ENCODE measurements around the gene SCO1.

SCO1 gene

GRCh38 chr17:10673312-10673711, 24.0 kb downstream of the SCO1 start:
- Histone ChIP-seq H3K4me2 (ENCODE audit: insufficient read depth, low read length) (no peak overlapping the region), H4K20me1 (ENCODE audit: insufficient read depth, low read length) (no peaks in the 10 kb centered on the region), H3K9me3 (ENCODE audit: insufficient read depth, low read length, severe bottlenecking) (no peaks in the 10 kb centered on the region), H3K27ac (ENCODE audit: low read length) (no peak overlapping the region), H2AFZ (ENCODE audit: low read depth, low read length) (no peak overlapping the region), H3K36me3 (ENCODE audit: insufficient read depth, low read length) (peaks cover 34% of the 10 kb centered on the region), H3K9ac (ENCODE audit: low read depth, low read length) (no peak overlapping the region), H3K4me3 (ENCODE audit: low read depth in 1 of 2, low read length in 2 of 2) (no peak overlapping the region), H3K27me3 (ENCODE audit: insufficient read depth, low read length, poor library complexity) (no peaks in the 10 kb centered on the region), H3K4me1 (ENCODE audit: insufficient read depth, low read length) (no peaks in the 10 kb centered on the region), H3K79me2 (ENCODE audit: insufficient read depth, low read length) (no peaks in the 10 kb centered on the region)
- no peak for DNase-seq
- TF ChIP-seq CTCF (IDR thresholded peaks at IDR 0.05; ENCODE audit: borderline replicate concordance, extremely low read depth, low read length, poor library complexity, severe bottlenecking) (no peak), EZH2 (IDR thresholded peaks at IDR 0.05; ENCODE audit: borderline replicate concordance, low read depth, low read length, severe bottlenecking) (no peak)
- no peak for ATAC-seq (ENCODE audit: insufficient read depth, low read depth)

- no peak overlapping the region for H3K27ac ChIP-seq (ENCODE audit: low read length)
- H3K9ac ChIP-seq (ENCODE audit: low read depth, low read length), result no peak overlapping the region
- ATAC-seq (ENCODE audit: insufficient read depth, low read depth) (no peak), DNase-seq (no peak)
- no peak overlapping the region for H2AFZ ChIP-seq (ENCODE audit: low read depth, low read length)
- no peaks in the 10 kb centered on the region for H3K4me1 ChIP-seq (ENCODE audit: insufficient read depth, low read length)
- no peaks in the 10 kb centered on the region for H3K79me2 ChIP-seq (ENCODE audit: insufficient read depth, low read length)
- H3K27me3 ChIP-seq (ENCODE audit: insufficient read depth, low read length, poor library complexity), result no peaks in the 10 kb centered on the region
- H3K4me2 ChIP-seq (ENCODE audit: insufficient read depth, low read length), result no peak overlapping the region
- H3K36me3 ChIP-seq (ENCODE audit: insufficient read depth, low read length), result 0 out of 2 replicates have a peak, but pooled peaks cover 5% of the 10 kb centered on the region
- no peak overlapping the region for H3K4me3 ChIP-seq (ENCODE audit: low read depth in 1 of 2, low read length in 2 of 2)
- no peaks in the 10 kb centered on the region for H4K20me1 ChIP-seq (ENCODE audit: insufficient read depth, low read length)
- no peak for TF ChIP-seq CTCF (IDR thresholded peaks at IDR 0.05; ENCODE audit: borderline replicate concordance, extremely low read depth, low read length, poor library complexity, severe bottlenecking)
- TF ChIP-seq EZH2 (IDR thresholded peaks at IDR 0.05; ENCODE audit: borderline replicate concordance, low read depth, low read length, severe bottlenecking), result no peak
- H3K9me3 ChIP-seq (ENCODE audit: insufficient read depth, low read length, severe bottlenecking), result no peaks in the 10 kb centered on the region
Measured at GRCh38 chr17:10668775-10669174, 28.6 kb downstream of the SCO1 start.

- ATAC-seq (ENCODE audit: insufficient read depth, low read depth), result no peak
- TF ChIP-seq CTCF (IDR thresholded peaks at IDR 0.05; ENCODE audit: borderline replicate concordance, extremely low read depth, low read length, poor library complexity, severe bottlenecking) (no peak), EZH2 (IDR thresholded peaks at IDR 0.05; ENCODE audit: borderline replicate concordance, low read depth, low read length, severe bottlenecking) (no peak)
- Histone ChIP-seq H3K4me1 (ENCODE audit: insufficient read depth, low read length) (no peaks in the 10 kb centered on the region), H3K9ac (ENCODE audit: low read depth, low read length) (no peak overlapping the region), H3K27ac (ENCODE audit: low read length) (no peak overlapping the region), H2AFZ (ENCODE audit: low read depth, low read length) (no peak overlapping the region), H3K4me2 (ENCODE audit: insufficient read depth, low read length) (no peak overlapping the region), H4K20me1 (ENCODE audit: insufficient read depth, low read length) (no peaks in the 10 kb centered on the region), H3K9me3 (ENCODE audit: insufficient read depth, low read length, severe bottlenecking) (no peaks in the 10 kb centered on the region), H3K27me3 (ENCODE audit: insufficient read depth, low read length, poor library complexity) (no peaks in the 10 kb centered on the region), H3K79me2 (ENCODE audit: insufficient read depth, low read length) (no peaks in the 10 kb centered on the region), H3K36me3 (ENCODE audit: insufficient read depth, low read length) (no peaks in the 10 kb centered on the region), H3K4me3 (ENCODE audit: low read depth in 1 of 2, low read length in 2 of 2) (no peak overlapping the region)
- DNase-seq, result no peak
Measured at GRCh38 chr17:10666906-10667305, 30.4 kb downstream of the SCO1 start.

GRCh38 chr17:10664571-10664970, 32.8 kb downstream of the SCO1 start:
- Histone ChIP-seq H4K20me1 (ENCODE audit: insufficient read depth, low read length) (no peaks in the 10 kb centered on the region), H3K9ac (ENCODE audit: low read depth, low read length) (no peak overlapping the region), H3K4me1 (ENCODE audit: insufficient read depth, low read length) (no peaks in the 10 kb centered on the region), H3K4me2 (ENCODE audit: insufficient read depth, low read length) (no peak overlapping the region), H3K27ac (ENCODE audit: low read length) (no peak overlapping the region), H3K4me3 (ENCODE audit: low read depth in 1 of 2, low read length in 2 of 2) (no peak overlapping the region), H3K36me3 (ENCODE audit: insufficient read depth, low read length) (no peaks in the 10 kb centered on the region), H2AFZ (ENCODE audit: low read depth, low read length) (no peak overlapping the region), H3K79me2 (ENCODE audit: insufficient read depth, low read length) (no peaks in the 10 kb centered on the region), H3K9me3 (ENCODE audit: insufficient read depth, low read length, severe bottlenecking) (no peaks in the 10 kb centered on the region), H3K27me3 (ENCODE audit: insufficient read depth, low read length, poor library complexity) (no peaks in the 10 kb centered on the region)
- TF ChIP-seq CTCF (IDR thresholded peaks at IDR 0.05; ENCODE audit: borderline replicate concordance, extremely low read depth, low read length, poor library complexity, severe bottlenecking), result no peak
- no peak for TF ChIP-seq EZH2 (IDR thresholded peaks at IDR 0.05; ENCODE audit: borderline replicate concordance, low read depth, low read length, severe bottlenecking)
- DNase-seq (no peak), ATAC-seq (ENCODE audit: insufficient read depth, low read depth) (no peak)

Measured in DND-41 (cell line).